SK-N-SH (cell line): ENCODE measurements around the gene ZYG11B. TPM values are rescaled to one million over a fixed set of nuclear protein-coding genes. Genes with fewer than 3 reads are reported as not detected.
"Not testable (repeated sequence)": the region's sequence is repeated elsewhere in the genome, so short reads cannot be mapped to it uniquely, and the experiment has no call there.

Experiments
- CTCF ChIA-PET: fragments of 300-600, 350-600 bp; formaldehyde crosslinking; extraction: SDS; loops from one replicate; lab custom pipeline; 2021; lab: Yijun Ruan, JAX
- POLR2A ChIA-PET: fragments of 350-600 bp; sonication (Branson Sonifier 250); formaldehyde crosslinking; extraction: SDS; loops from one replicate; lab custom pipeline; 2020; ENCODE audit warnings: antibody characterized with exemption, inconsistent platforms; lab: Yijun Ruan, JAX
- DNase-seq: peaks from one replicate; pipeline ENCODE4 v3.0.0; 2012
- H2AFZ ChIP-seq: fragments of 200-600 bp; sonication (generic); 2 replicates; pipeline ENCODE4 v1.8.1; 2016; ENCODE audit warnings: antibody characterized with exemption, mild to moderate bottlenecking, low read depth
- H3F3A ChIP-seq: fragments of 200-600 bp; sonication (generic); replicated peaks from 2 replicates; pipeline ENCODE3; 2016; ENCODE audit warnings: antibody characterized with exemption, mild to moderate bottlenecking; ENCODE audit not compliant: insufficient read depth
- H3K27ac ChIP-seq, 2 experiments: fragments of 200-500 bp in 1 of 2; fragments of 200-600 bp in 1 of 2; sonication (Bioruptor generic) in 1 of 2; sonication (generic), shearing (Covaris generic) in 1 of 2; 2 replicates each; pipeline versions ENCODE4 v1.5.1 to v1.6.1; 2014 to 2016; ENCODE audit warnings: low read depth in 2 of 2, inconsistent platforms in 1 of 2, low read length in 1 of 2, mild to moderate bottlenecking in 1 of 2, mixed read lengths in 1 of 2
- H3K27me3 ChIP-seq: fragments of 200-600 bp; sonication (generic), shearing (Covaris generic); 2 replicates; pipeline ENCODE4 v1.6.1; 2016; ENCODE audit warnings: mixed run types; ENCODE audit not compliant: insufficient read depth
- H3K36me3 ChIP-seq, 2 experiments: fragments of 200-500 bp in 1 of 2; fragments of 200-600 bp in 1 of 2; sonication (Bioruptor generic) in 1 of 2; sonication (generic) in 1 of 2; replicated peaks in 1 of 2; 2 replicates each; pipeline versions ENCODE3 to v1.5.1; 2014 to 2016; ENCODE audit warnings: low read length in 1 of 2, mild to moderate bottlenecking in 1 of 2; ENCODE audit not compliant: insufficient read depth in 2 of 2, control insufficient read depth in 1 of 2
- H3K4me1 ChIP-seq, 2 experiments: fragments of 200-500 bp in 1 of 2; fragments of 200-600 bp in 1 of 2; sonication (Bioruptor generic) in 1 of 2; sonication (generic), shearing (Covaris generic) in 1 of 2; 2 replicates each; pipeline versions ENCODE4 v1.5.1 to v1.6.1; 2014 to 2016; ENCODE audit warnings: low read depth in 1 of 2, low read length in 1 of 2, mixed run types in 1 of 2; ENCODE audit not compliant: insufficient read depth in 2 of 2, control insufficient read depth in 1 of 2
- H3K4me2 ChIP-seq: fragments of 200-600 bp; sonication (generic), shearing (Covaris generic); 2 replicates; pipeline ENCODE4 v1.6.1; 2017; ENCODE audit warnings: mixed run types
- H3K4me3 ChIP-seq, 2 experiments: fragments of 200-500 bp in 1 of 2; fragments of 200-600 bp in 1 of 2; sonication (Bioruptor generic) in 1 of 2; sonication (generic), shearing (Covaris generic) in 1 of 2; 2 replicates each; pipeline versions ENCODE4 v1.5.1 to v1.8.1; 2014 to 2016; ENCODE audit warnings: low read depth in 2 of 2, inconsistent platforms in 1 of 2, low read length in 1 of 2, mild to moderate bottlenecking in 1 of 2, mixed read lengths in 1 of 2, moderate library complexity in 1 of 2
- H3K79me2 ChIP-seq: fragments of 200-600 bp; sonication (generic); 2 replicates; pipeline ENCODE4 v1.8.1; 2017; ENCODE audit warnings: mild to moderate bottlenecking; ENCODE audit not compliant: insufficient read depth
- H3K9ac ChIP-seq: fragments of 200-600 bp; sonication (generic); 2 replicates; pipeline ENCODE4 v1.6.1; 2017; ENCODE audit warnings: mixed run types
- H3K9me2 ChIP-seq: fragments of 200-600 bp; sonication (generic); 2 replicates; pipeline ENCODE4 v1.6.1; 2017; ENCODE audit warnings: mixed run types
- H3K9me3 ChIP-seq: fragments of 200-600 bp; sonication (generic); 2 replicates; pipeline ENCODE4 v1.6.1; 2017; ENCODE audit warnings: mixed run types, mild to moderate bottlenecking, moderate library complexity
- H4K20me1 ChIP-seq: fragments of 200-600 bp; sonication (generic); 2 replicates; pipeline ENCODE4 v1.6.1; 2017; ENCODE audit warnings: mild to moderate bottlenecking, mixed run types; ENCODE audit not compliant: insufficient read depth
- CTCF ChIP-seq: fragments of 200-600 bp; sonication (generic); IDR thresholded peaks from 2 replicates; pipeline ENCODE4 v1.6.1; 2017; ENCODE audit warnings: antibody characterized with exemption, mild to moderate bottlenecking, moderate library complexity
- ELF1 ChIP-seq: IDR thresholded peaks from 2 replicates; pipeline ENCODE4 v1.4.0; 2012
- FOSL2 ChIP-seq: IDR thresholded peaks from 2 replicates; pipeline ENCODE4 v1.4.0; 2012; ENCODE audit warnings: low read depth, mild to moderate bottlenecking, moderate library complexity, borderline replicate concordance
- FOXJ3 ChIP-seq: sonication (generic); formaldehyde crosslinking; IDR thresholded peaks from 2 replicates; pipeline ENCODE4 v1.5.1; 2020; ENCODE audit warnings: mild to moderate bottlenecking, missing genetic modification reagents
- GABPA ChIP-seq: IDR thresholded peaks from 2 replicates; pipeline ENCODE4 v1.4.0; 2012; ENCODE audit warnings: low read depth, mild to moderate bottlenecking
- MEF2A ChIP-seq: IDR thresholded peaks from 2 replicates; pipeline ENCODE4 v1.4.0; 2012; ENCODE audit warnings: low read depth, borderline replicate concordance
- MXI1 ChIP-seq: IDR thresholded peaks from 2 replicates; pipeline ENCODE4 v1.6.1; 2012; ENCODE audit warnings: mild to moderate bottlenecking, low read depth, low read length, improper control_type of control experiment
- NRF1 ChIP-seq: IDR thresholded peaks from 2 replicates; pipeline ENCODE4 v1.6.1; 2012; ENCODE audit warnings: low read depth, mild to moderate bottlenecking, low read length
- PBX3 ChIP-seq: IDR thresholded peaks from 2 replicates; pipeline ENCODE4; 2012
- RAD21 ChIP-seq: IDR thresholded peaks from 2 replicates; pipeline ENCODE4 v1.6.1; 2012; ENCODE audit warnings: mild to moderate bottlenecking, low read length
- RCOR1 ChIP-seq: fragments of 150-350 bp; IDR thresholded peaks from 2 replicates; pipeline ENCODE4 v1.6.1; 2017; ENCODE audit warnings: antibody characterized with exemption, low read length
- REST ChIP-seq: IDR thresholded peaks from 2 replicates; pipeline ENCODE4 v1.6.1; 2012; ENCODE audit warnings: mild to moderate bottlenecking, low read depth, low read length, moderate library complexity
- RFX5 ChIP-seq: IDR thresholded peaks from 2 replicates; pipeline ENCODE4 v1.6.1; 2012; ENCODE audit warnings: mild to moderate bottlenecking, improper control_type of control experiment, low read length
- RXRA ChIP-seq: IDR thresholded peaks from 2 replicates; pipeline ENCODE4 v1.4.0; 2012; ENCODE audit warnings: low read depth, mild to moderate bottlenecking, borderline replicate concordance
- SIN3A ChIP-seq: IDR thresholded peaks from 2 replicates; pipeline ENCODE4 v1.6.1; 2012; ENCODE audit warnings: low read depth, mild to moderate bottlenecking, low read length, moderate library complexity, borderline replicate concordance
- TCF12 ChIP-seq: IDR thresholded peaks from 2 replicates; pipeline ENCODE4 v1.4.0; 2012
- USF1 ChIP-seq: IDR thresholded peaks from 2 replicates; pipeline ENCODE4 v1.4.0; 2012; ENCODE audit warnings: low read depth, borderline replicate concordance
- YY1 ChIP-seq: IDR thresholded peaks from 2 replicates; pipeline ENCODE4 v1.4.0; 2012; ENCODE audit warnings: low read depth, mild to moderate bottlenecking
- ZBTB33 ChIP-seq: IDR thresholded peaks from 2 replicates; pipeline ENCODE4 v1.4.0; 2012; ENCODE audit warnings: low read depth, borderline replicate concordance
- WGBS: methylation state at CpG from one replicate; pipeline ENCODE4 v1.1.6; 2017; ENCODE audit warnings: low lambda C conversion rate; 5-methylcytosine and 5-hydroxymethylcytosine counted together
- polyA plus RNA-seq, 3 experiments: library from polyadenylated mRNA; depleted of rRNA; stranded (reverse); fragments of >200 nt; gene quantifications; 2 replicates each; pipeline ENCODE4 v1.2.3, GENCODE V29; 2012

Gene ZYG11B
- polyA plus RNA-seq, 1 of the 3 experiments (the other 2 are of a cell fraction): 5.8 TPM

GRCh38 chr1:52792036-52792435 lies 65.8 kb downstream of the ZYG11B start:
- H4K20me1 ChIP-seq: no peaks in the 10 kb centered on the region
- no peaks in the 10 kb centered on the region for H3K27me3 ChIP-seq
- TF ChIP-seq NRF1 (no peak), TCF12 (no peak), RCOR1 (no peak), FOXJ3 (CRISPR knock-in tag) (no peak), USF1 (no peak), FOSL2 (no peak), YY1 (no peak), ZBTB33 (no peak), SIN3A (no peak), MEF2A (no peak), PBX3 (no peak), RAD21 (no peak), GABPA (no peak), REST (no peak), RFX5 (no peak), CTCF (no peak), RXRA (no peak), ELF1 (no peak), MXI1 (no peak)
- H3K27ac ChIP-seq: no peak overlapping the region
- H3K9ac ChIP-seq: no peak overlapping the region
- H3K4me1 ChIP-seq: no peaks in the 10 kb centered on the region; a peak in 1 of 4 replicates
- H3K79me2 ChIP-seq: no peaks in the 10 kb centered on the region
- no peak overlapping the region for H3K4me3 ChIP-seq
- H3K9me2 ChIP-seq: no peaks in the 10 kb centered on the region
- no peak for DNase-seq
- peaks cover 7% of the 10 kb centered on the region for H3F3A ChIP-seq
- no peak overlapping the region for H2AFZ ChIP-seq
- POLR2A ChIA-PET: no interaction called here
- peaks cover 13 to 19% of the 10 kb centered on the region in 2 experiments for H3K36me3 ChIP-seq
- 96% methylated on average over 1 of the region's 1 CpG for WGBS
- no peaks in the 10 kb centered on the region for H3K9me3 ChIP-seq
- H3K4me2 ChIP-seq: no peak overlapping the region
- CTCF ChIA-PET: no interaction called here

GRCh38 chr1:52793717-52794116 lies 67.5 kb downstream of the ZYG11B start:
- H3K9me2 ChIP-seq, H3K4me1 ChIP-seq, H3K27ac ChIP-seq, POLR2A ChIA-PET, H3K4me3 ChIP-seq, H3K4me2 ChIP-seq, H3K9ac ChIP-seq, H2AFZ ChIP-seq, H3F3A ChIP-seq, H3K27me3 ChIP-seq, H3K9me3 ChIP-seq, DNase-seq, H4K20me1 ChIP-seq, H3K79me2 ChIP-seq: not testable (repeated sequence)
- CTCF ChIA-PET: interaction anchor here (0.7 kb wide), 1 partner anchor 421 kb away, joined by 3 read pairs; no protein-coding TSS in a partner anchor
- H3K36me3 ChIP-seq: peaks cover 13 to 22% of the 10 kb centered on the region in 2 experiments
- 84% methylated on average over 7 of the region's 7 CpGs for WGBS
